Muscle layer of colon (tissue), 2 donors: ENCODE measurements around the gene STIM1.
"Not testable (repeated sequence)": the region's sequence is repeated elsewhere in the genome, so short reads cannot be mapped to it uniquely, and the experiment has no call there.

ENCODE experiments used
- H3K27ac ChIP-seq: one replicate; pipeline ENCODE4 v1.7.0; 2013; ENCODE audit warnings: low read depth, mild to moderate bottlenecking, low read length, moderate library complexity
- H3K27me3 ChIP-seq, 2 donors: one replicate each; pipeline ENCODE4 v1.7.0; 2013; ENCODE audit warnings: low read length in 2 of 2, mild to moderate bottlenecking in 2 of 2; ENCODE audit not compliant: insufficient read depth in 2 of 2, control insufficient read depth in 1 of 2
- H3K36me3 ChIP-seq: one replicate; pipeline ENCODE4 v1.7.0; 2013; ENCODE audit warnings: mild to moderate bottlenecking, low read length; ENCODE audit not compliant: insufficient read depth
- H3K4me1 ChIP-seq: one replicate; pipeline ENCODE4 v1.7.0; 2013; ENCODE audit warnings: mild to moderate bottlenecking, low read length; ENCODE audit not compliant: insufficient read depth
- H3K4me3 ChIP-seq, 2 donors: one replicate each; pipeline ENCODE4 v1.7.0; 2013; ENCODE audit warnings: low read length in 2 of 2, low read depth in 1 of 2, mild to moderate bottlenecking in 1 of 2, moderate library complexity in 1 of 2
- H3K9ac ChIP-seq: one replicate; pipeline ENCODE4 v1.7.0; 2013; ENCODE audit warnings: low read length
- H3K9me3 ChIP-seq: one replicate; pipeline ENCODE4 v1.7.0; 2013; ENCODE audit warnings: mild to moderate bottlenecking, low read length
- donor health status: abdominal sarcoma.
- donor health status: Adenocarcinoma of cecum.

Gene STIM1

DNA sequence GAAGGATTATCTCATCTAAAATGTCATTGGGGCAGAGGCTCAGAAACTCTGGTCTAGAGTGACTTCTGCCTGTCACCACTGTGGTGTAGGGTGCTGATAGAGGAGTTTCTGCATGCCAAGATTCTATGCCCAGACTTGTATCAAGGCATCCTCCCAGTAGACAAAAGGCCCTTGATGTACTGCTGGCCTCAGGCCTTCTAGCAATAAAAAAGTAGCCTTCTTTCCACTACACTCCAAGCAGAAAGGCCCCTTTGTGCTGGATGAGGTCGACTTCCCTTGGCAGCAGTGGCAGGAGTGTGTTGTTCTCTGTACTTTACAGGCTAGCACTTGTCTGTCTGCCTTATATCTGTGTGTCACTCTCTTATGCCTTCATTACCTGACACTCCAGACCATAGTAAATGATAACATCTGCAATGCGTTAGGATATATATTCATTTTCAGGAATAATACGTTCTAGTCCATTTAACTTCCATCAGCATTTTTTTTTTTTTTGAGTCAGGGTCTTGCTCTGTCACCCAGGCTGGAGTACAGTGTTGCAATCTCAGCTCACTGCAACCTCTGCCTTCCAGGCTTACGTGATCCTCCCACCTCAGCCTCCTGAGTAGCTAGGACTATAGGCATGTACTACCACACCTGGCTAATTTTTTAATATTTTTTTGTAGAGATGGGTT is 189.6 kb downstream of the STIM1 start:
- Histone ChIP-seq H3K27me3 (no peaks in the 10 kb centered on the region), H3K9me3 (no peaks in the 10 kb centered on the region), H3K4me3 (no peak overlapping the region), H3K9ac (no peak overlapping the region), H3K4me1 (peaks cover 20% of the 10 kb centered on the region), H3K36me3 (no peaks in the 10 kb centered on the region), H3K27ac (no peak overlapping the region)

DNA sequence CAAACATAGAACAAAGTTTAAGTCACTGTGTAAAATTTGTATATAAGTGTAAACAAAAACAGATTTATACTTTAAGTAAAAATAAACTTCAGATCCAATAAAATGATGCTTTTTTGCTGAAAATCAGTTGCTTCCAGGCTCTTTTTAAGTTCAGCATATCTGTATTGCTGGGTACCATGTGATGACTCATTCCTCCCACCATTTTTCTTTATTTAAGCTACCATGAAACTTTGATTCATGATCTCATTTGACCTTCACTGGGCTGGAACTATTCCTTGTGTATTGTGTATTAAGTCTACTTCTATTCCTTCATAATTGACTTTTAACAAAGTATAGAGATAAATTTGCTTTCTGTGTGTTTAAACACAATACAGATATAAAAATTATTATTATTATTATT is 192.9 kb downstream of the STIM1 start:
- no peak overlapping the region for H3K27ac ChIP-seq

GRCh38 chr11:4049006-4049405 is 193.5 kb downstream of the STIM1 start:
- H3K27ac ChIP-seq: no peak overlapping the region
- H3K9me3 ChIP-seq: no peaks in the 10 kb centered on the region
- H3K4me1 ChIP-seq: peaks cover 17% of the 10 kb centered on the region
- H3K36me3 ChIP-seq: no peaks in the 10 kb centered on the region
- H3K4me3 ChIP-seq: no peak overlapping the region
- H3K27me3 ChIP-seq: no peaks in the 10 kb centered on the region
- no peak overlapping the region for H3K9ac ChIP-seq

More for the DNA sequence above, 192.9 kb downstream of the STIM1 start:
- no peaks in the 10 kb centered on the region for H3K27me3 ChIP-seq
- peaks cover 20% of the 10 kb centered on the region for H3K4me1 ChIP-seq
- no peak overlapping the region for H3K4me3 ChIP-seq
- no peaks in the 10 kb centered on the region for H3K36me3 ChIP-seq
- no peaks in the 10 kb centered on the region for H3K9me3 ChIP-seq
- no peak overlapping the region for H3K9ac ChIP-seq

GRCh38 chr11:4050138-4050537 is 194.7 kb downstream of the STIM1 start:
- H3K4me1 ChIP-seq: peaks cover 5% of the 10 kb centered on the region
- H3K4me3 ChIP-seq: no peak overlapping the region
- H3K9me3 ChIP-seq: no peaks in the 10 kb centered on the region
- no peak overlapping the region for H3K27ac ChIP-seq
- no peaks in the 10 kb centered on the region for H3K36me3 ChIP-seq
- no peaks in the 10 kb centered on the region for H3K27me3 ChIP-seq
- H3K9ac ChIP-seq: no peak overlapping the region

- not testable (repeated sequence) for H3K4me1 ChIP-seq, H3K9ac ChIP-seq, H3K36me3 ChIP-seq, H3K4me3 ChIP-seq, H3K27me3 ChIP-seq, H3K9me3 ChIP-seq, H3K27ac ChIP-seq
These were observed 197.7 kb downstream of the STIM1 start for GRCh38 chr11:4053200-4053599.

GRCh38 chr11:4054643-4055042 is 199.2 kb downstream of the STIM1 start:
- peaks cover 12% of the 10 kb centered on the region for H3K36me3 ChIP-seq
- H3K9ac ChIP-seq: no peak overlapping the region
- no peaks in the 10 kb centered on the region for H3K9me3 ChIP-seq
- no peak overlapping the region for H3K27ac ChIP-seq
- no peaks in the 10 kb centered on the region for H3K27me3 ChIP-seq
- no peak overlapping the region for H3K4me3 ChIP-seq
- H3K4me1 ChIP-seq: peaks cover 7% of the 10 kb centered on the region

DNA sequence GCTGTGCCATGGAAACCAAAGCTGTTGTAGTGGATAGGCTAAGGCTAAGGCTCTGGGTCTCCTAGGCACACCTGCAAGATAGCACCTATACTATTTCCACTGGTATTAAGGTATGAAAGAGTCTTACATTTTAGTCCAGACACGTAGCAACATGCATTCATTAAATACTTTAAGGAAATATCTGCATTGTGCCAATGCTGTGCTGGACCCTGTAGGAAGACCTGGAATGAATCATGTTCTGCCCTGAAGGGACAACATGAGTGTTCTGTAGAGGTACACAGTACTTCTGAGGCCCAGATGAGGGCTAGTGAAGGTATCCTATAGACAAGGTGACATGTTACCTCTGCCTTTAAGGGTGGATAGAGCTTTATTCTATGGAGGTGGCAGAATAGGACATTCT is 204.0 kb downstream of the STIM1 start:
- no peak overlapping the region for H3K9ac ChIP-seq
- H3K27ac ChIP-seq: no peak overlapping the region
- no peaks in the 10 kb centered on the region for H3K27me3 ChIP-seq
- H3K4me1 ChIP-seq: peaks cover 12% of the 10 kb centered on the region
- H3K36me3 ChIP-seq: peaks cover 25% of the 10 kb centered on the region
- H3K9me3 ChIP-seq: no peaks in the 10 kb centered on the region
- H3K4me3 ChIP-seq: no peak overlapping the region

GRCh38 chr11:4060182-4060923 is 204.9 kb downstream of the STIM1 start:
- H3K27me3 ChIP-seq: no peaks in the 10 kb centered on the region
- peaks cover 21% of the 10 kb centered on the region for H3K4me1 ChIP-seq
- H3K9me3 ChIP-seq: no peaks in the 10 kb centered on the region
- H3K9ac ChIP-seq: no peak overlapping the region
- no peak overlapping the region for H3K27ac ChIP-seq
- no peak overlapping the region for H3K4me3 ChIP-seq
- peaks cover 25% of the 10 kb centered on the region for H3K36me3 ChIP-seq

- Histone ChIP-seq H3K27me3 (no peaks in the 10 kb centered on the region), H3K9ac (no peak overlapping the region), H3K36me3 (peaks cover 19% of the 10 kb centered on the region), H3K9me3 (no peaks in the 10 kb centered on the region), H3K4me3 (no peak overlapping the region), H3K4me1 (peaks cover 33% of the 10 kb centered on the region), H3K27ac (no peak overlapping the region)
These were observed 206.2 kb downstream of the STIM1 start for GRCh38 chr11:4061700-4062099.

DNA sequence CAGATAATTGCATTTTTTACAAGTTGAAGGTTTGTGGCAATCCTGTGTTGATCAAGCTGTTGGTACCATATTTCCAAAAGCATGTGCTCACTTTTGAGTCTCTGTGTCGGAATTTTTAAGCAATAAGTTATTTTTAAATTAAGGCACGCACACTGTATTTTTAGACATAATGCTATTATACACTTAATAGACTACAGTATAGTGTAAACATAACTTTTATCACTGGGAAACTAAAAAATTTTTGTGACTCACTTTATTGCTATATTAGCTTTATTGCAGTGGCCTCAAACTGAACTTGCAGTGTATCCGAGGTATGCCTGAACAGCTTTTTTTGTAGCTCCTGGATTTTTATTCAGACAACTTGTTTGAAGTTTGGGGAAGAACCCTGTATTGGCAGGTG is 207.9 kb downstream of the STIM1 start:
- Histone ChIP-seq H3K9me3 (no peaks in the 10 kb centered on the region), H3K27ac (no peak overlapping the region), H3K27me3 (no peaks in the 10 kb centered on the region), H3K4me3 (no peak overlapping the region), H3K36me3 (peaks cover 19% of the 10 kb centered on the region), H3K9ac (no peak overlapping the region), H3K4me1 (peaks cover 28% of the 10 kb centered on the region)

- Histone ChIP-seq H3K4me3 (no peak overlapping the region), H3K27ac (no peak overlapping the region), H3K4me1 (peaks cover 27% of the 10 kb centered on the region), H3K9me3 (no peaks in the 10 kb centered on the region), H3K27me3 (no peaks in the 10 kb centered on the region), H3K9ac (no peak overlapping the region), H3K36me3 (peaks cover 16% of the 10 kb centered on the region)
These were observed 209.0 kb downstream of the STIM1 start for GRCh38 chr11:4064278-4064955.
